Naive thymus-derived CD8-positive, alpha-beta T cell (primary cell): ENCODE data around the gene CTSS. TPM values are rescaled to one million over a fixed set of nuclear protein-coding genes. Genes with fewer than 3 reads are reported as not detected.
"Not testable (repeated sequence)": the region's sequence is repeated elsewhere in the genome, so short reads cannot be mapped to it uniquely, and the experiment has no call there.

Experiments used
- ATAC-seq, 2 donors: fragments of 150-1000 bp; cut with Tn5 transposase in 1 of 2; sonication (Bioruptor Pico), chemical (Tn5 transposase) in 1 of 2; 1 replicate in 1 of 2; 2 replicates in 1 of 2; pipeline ENCODE4 v1.10.0; 2021; ENCODE audit warnings: mild to moderate bottlenecking in 2 of 2, moderate library complexity in 2 of 2
- POLR2A ChIA-PET: fragments of 350-600 bp; sonication (Branson Sonifier 250); formaldehyde crosslinking; loops from one replicate; lab custom pipeline; 2021; ENCODE audit warnings: antibody characterized with exemption; lab: Charles Lee
- DNase-seq, 10 donors: peaks; one replicate each; pipeline versions ENCODE4 v3.0.0 to v3.0.0-alpha.2; 2020 to 2022
- H3K27ac Mint-ChIP-seq, 10 donors: one replicate each; pipeline ENCODE4 v1.8.0; 2020 to 2022; ENCODE audit warnings: mild to moderate bottlenecking in 10 of 10, mixed read lengths in 10 of 10, moderate library complexity in 4 of 10, inconsistent platforms in 1 of 10
- H3K27me3 Mint-ChIP-seq, 5 donors: one replicate each; pipeline ENCODE4 v1.8.0; 2021 to 2022; ENCODE audit warnings: mixed read lengths in 5 of 5
- H3K36me3 Mint-ChIP-seq, 3 donors: one replicate each; pipeline ENCODE4 v1.8.0; 2020 to 2022; ENCODE audit warnings: mixed read lengths in 3 of 3, mild to moderate bottlenecking in 2 of 3, inconsistent platforms in 1 of 3
- H3K4me1 Mint-ChIP-seq, 4 donors: one replicate each; pipeline ENCODE4 v1.8.0; 2021 to 2022; ENCODE audit warnings: mixed read lengths in 4 of 4
- H3K4me3 Mint-ChIP-seq, 10 donors: one replicate each; pipeline ENCODE4 v1.8.0; 2020 to 2022; ENCODE audit warnings: mild to moderate bottlenecking in 10 of 10, mixed read lengths in 10 of 10, moderate library complexity in 6 of 10, inconsistent platforms in 1 of 10
- H3K9me3 Mint-ChIP-seq, 9 donors: one replicate each; pipeline ENCODE4 v1.8.0; 2020 to 2022; ENCODE audit warnings: mixed read lengths in 9 of 9, mild to moderate bottlenecking in 3 of 9, inconsistent platforms in 1 of 9, moderate library complexity in 1 of 9
- polyA plus RNA-seq, 3 donors: library from polyadenylated mRNA; unstranded; fragments of 300-500 nt; fragmentation: Illumina TruSeq; gene quantifications; one replicate each; pipeline ENCODE4 v1.2.3, GENCODE V29; 2021
- total RNA-seq, 8 experiments: library from RNA in 2 of 8; stranded (reverse) in 2 of 8; gene quantifications; one replicate each; pipeline ENCODE4 v1.2.3 and lab custom pipeline; 2021 to 2026

Gene CTSS
- total and polyA plus RNA-seq, 5 experiments from 2014 or later = 69.3 to 137 (median 111) TPM

DNA sequence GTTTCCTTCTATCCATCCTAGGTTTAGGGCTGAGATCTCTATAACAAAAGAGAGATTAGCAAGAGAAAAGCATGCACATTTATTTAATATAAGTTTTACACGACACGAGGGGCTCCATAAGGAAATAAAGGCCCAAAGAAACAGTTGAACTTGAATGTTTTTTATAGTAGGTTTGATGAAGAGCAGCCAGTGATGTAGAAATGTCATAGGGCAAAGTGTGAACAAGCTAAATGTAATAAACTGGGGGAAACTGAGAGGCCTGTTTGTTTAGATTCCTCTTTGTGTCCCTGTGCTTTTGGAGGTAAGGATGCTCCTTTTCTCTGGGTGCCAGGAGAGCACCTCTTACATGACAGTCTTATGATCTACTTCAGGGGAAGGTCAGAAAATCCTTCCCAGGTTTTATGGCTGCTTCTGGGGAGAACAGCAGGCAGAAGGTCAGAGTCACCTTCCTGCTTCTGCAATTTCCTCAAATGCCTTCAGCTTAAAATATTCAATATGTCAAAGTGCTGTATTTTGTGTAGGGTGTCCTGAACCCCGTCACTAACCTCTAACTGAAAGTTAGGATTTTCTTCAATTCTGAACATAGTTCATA is 35.4 kb downstream of the CTSS start:
- Mint-ChIP-seq H3K27ac (peak overlapping the region in 1 of 10 donors; percentile 34), H3K4me3 (no peak overlapping the region), H3K9me3 (no peaks in the 10 kb centered on the region), H3K4me1 (no peaks in the 10 kb centered on the region), H3K27me3 (no peaks in the 10 kb centered on the region), H3K36me3 (peaks cover 0 to 30% (median 3%) of the 10 kb centered on the region in 3 donors)
- POLR2A ChIA-PET = no interaction called here
- DNase-seq = no peak
- no peak for ATAC-seq

DNA sequence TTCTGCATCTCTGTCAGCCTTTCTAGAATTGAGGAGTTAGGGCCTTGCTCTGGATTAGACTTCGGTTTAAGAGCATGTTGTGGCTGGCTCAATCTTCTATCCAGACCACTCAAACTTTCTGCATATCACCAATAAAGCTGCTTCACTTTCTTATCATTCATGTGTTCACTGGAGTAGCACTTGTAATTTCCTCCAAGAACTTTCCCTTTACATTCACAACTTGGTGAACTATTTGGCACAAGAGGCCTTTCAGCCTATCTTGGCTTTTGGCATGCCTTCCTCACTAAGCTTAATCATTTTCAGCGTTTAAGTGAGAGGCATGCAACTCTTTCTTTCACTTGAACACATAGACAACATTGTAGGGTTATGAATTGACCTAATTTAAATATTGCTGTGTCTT is 41.2 kb downstream of the CTSS start:
- DNase-seq = no peak
- Mint-ChIP-seq H3K27ac (no peak overlapping the region), H3K36me3 (peaks cover 0 to 4% (median 0%) of the 10 kb centered on the region in 3 donors), H3K27me3 (no peaks in the 10 kb centered on the region), H3K4me3 (no peak overlapping the region), H3K4me1 (no peaks in the 10 kb centered on the region), H3K9me3 (peaks cover 0 to 2% (median 0%) of the 10 kb centered on the region in 9 donors)
- POLR2A ChIA-PET = no interaction called here
- no peak for ATAC-seq

DNA sequence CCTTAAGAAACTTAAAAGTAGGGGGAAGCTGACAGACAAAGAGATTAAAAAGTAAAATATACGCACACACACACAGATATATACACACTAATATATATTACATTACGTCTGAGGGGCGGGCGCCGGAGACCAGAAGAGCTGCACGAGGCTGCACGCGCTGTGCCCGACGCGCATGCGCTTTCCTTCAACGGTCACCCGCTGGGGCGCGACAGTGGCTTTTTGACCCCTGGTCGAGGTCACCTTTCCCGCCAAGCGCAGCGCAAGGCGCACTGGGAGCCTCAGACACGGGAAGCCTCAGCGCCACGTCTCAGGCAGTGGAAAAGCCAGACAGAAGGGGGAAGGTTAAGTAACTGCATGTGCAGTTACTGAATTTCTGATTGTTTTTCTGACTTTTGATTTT is 44.9 kb downstream of the CTSS start, which contains the start of gene HORMAD1:
Gene HORMAD1 (minus strand): TSS at position 193 of the 400 bp plus-strand sequence. CDS start 1,390 bp downstream, outside the sequence.
- H3K9me3 Mint-ChIP-seq = peaks cover 0 to 2% (median 0%) of the 10 kb centered on the region in 9 donors
- POLR2A ChIA-PET = no interaction called here
- peaks cover 0 to 4% (median 0%) of the 10 kb centered on the region in 3 donors for H3K36me3 Mint-ChIP-seq
- no peak within 1 kb of the TSS for H3K4me3 Mint-ChIP-seq
- no peaks in the 10 kb centered on the region for H3K4me1 Mint-ChIP-seq
- H3K27me3 Mint-ChIP-seq = no peaks in the 10 kb centered on the region
- ATAC-seq = no peak
- no peak for DNase-seq
- no peak within 1 kb of the TSS for H3K27ac Mint-ChIP-seq

DNA sequence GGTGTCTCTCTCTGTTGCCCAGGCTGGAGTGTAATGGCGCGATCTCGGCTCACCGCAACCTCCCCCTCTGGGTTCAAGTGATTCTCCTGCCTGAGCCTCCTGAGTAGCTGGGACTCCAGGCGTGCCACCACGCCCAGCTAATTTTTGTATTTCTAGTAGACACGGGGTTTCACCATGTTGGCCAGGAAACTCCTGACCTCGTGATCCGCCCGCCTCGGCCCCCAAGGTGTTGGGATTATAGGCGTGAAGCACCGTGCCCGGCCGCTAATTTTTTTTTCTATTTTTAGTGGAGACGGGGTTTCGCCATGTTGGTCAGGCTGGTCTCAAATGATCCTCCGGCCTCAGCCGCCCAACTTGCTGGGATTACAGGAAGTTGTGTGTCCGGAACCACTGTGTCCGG is 45.5 kb downstream of the CTSS start:
- H3K4me3 Mint-ChIP-seq = no peak overlapping the region
- POLR2A ChIA-PET = no interaction called here
- ATAC-seq (no peak), DNase-seq (no peak)
- H3K9me3 Mint-ChIP-seq = peaks cover 0 to 2% (median 0%) of the 10 kb centered on the region in 9 donors
- no peaks in the 10 kb centered on the region for H3K4me1 Mint-ChIP-seq
- H3K27ac Mint-ChIP-seq = no peak overlapping the region
- H3K36me3 Mint-ChIP-seq = peaks cover 0 to 4% (median 0%) of the 10 kb centered on the region in 3 donors
- H3K27me3 Mint-ChIP-seq = no peaks in the 10 kb centered on the region

DNA sequence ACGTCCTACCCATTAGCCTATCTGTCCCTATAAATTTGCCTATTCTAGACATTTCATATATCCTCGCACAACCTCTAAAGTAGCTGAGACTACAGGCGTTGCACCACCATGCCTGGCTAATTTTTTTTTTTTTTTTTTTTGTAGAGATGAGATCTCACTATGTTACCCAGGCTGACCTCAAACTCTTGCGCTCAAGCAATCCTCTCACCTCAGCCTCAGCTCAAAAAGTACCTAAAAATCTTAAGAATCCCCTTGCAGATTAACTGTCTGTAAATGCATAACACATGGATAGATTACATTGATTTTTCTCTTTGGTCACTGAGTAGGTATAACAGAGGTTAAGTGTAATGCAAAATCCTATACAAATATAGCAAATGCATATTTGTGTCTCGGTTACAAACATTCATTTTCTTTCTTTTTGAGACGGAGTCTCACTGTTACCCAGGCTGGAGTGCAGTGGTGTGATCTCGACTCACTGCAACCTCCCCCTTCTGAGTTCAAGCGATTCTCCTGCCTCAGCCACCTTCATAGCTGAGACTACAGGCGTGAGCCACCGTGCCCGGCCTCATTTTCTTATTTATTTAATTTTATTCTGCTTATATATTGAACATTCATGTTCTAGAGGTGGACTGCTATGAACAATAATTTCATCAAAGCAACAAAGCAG is 47.2 kb downstream of the CTSS start:
- no peaks in the 10 kb centered on the region for H3K4me1 Mint-ChIP-seq
- no peak overlapping the region for H3K4me3 Mint-ChIP-seq
- H3K36me3 Mint-ChIP-seq = no peaks in the 10 kb centered on the region
- peaks cover 0 to 2% (median 0%) of the 10 kb centered on the region in 9 donors for H3K9me3 Mint-ChIP-seq
- ATAC-seq (no peak), DNase-seq (no peak)
- no peaks in the 10 kb centered on the region for H3K27me3 Mint-ChIP-seq
- POLR2A ChIA-PET = no interaction called here
- H3K27ac Mint-ChIP-seq = peak overlapping the region in 1 of 10 donors; percentile 23

DNA sequence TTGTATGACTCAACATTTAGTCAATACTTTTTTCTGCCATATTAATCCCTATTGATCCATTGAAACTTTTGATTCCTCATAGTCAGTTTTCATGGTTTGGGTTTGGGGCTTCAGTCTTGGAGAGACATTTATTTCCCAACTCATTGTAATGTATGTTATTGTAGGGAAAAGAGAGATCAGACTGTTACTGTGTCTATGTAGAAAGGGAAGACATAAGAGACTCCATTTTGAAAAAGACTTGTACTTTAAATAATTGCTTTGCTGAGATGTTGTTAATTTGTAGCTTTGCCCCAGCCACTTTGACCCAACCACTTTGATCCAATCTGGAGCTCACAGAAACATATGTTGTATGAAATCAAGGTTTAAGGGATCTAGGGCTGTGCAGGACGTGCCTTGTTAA is 56.5 kb downstream of the CTSS start:
- POLR2A ChIA-PET, H3K4me3 Mint-ChIP-seq, H3K9me3 Mint-ChIP-seq, DNase-seq, H3K27ac Mint-ChIP-seq, ATAC-seq, H3K27me3 Mint-ChIP-seq, H3K4me1 Mint-ChIP-seq, H3K36me3 Mint-ChIP-seq: not testable (repeated sequence)

DNA sequence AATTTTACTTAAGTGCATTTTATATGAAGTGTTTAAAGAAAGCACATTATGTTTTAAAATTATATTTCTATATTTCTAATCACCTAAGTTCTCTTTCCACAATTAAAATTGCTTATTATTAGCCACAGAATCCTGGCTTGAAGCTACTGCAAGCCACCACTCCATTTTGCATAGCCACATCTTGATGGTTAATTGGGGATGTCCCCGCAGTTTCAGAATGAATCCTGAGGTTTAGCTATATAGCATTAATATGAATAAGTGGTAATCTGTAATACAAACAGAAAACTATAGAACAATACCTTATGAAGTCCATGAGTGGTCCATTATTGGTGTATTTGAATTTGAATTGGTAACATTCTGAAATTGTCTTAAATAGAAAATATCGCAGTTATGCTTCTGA is 57.0 kb downstream of the CTSS start:
- ATAC-seq = no peak
- POLR2A ChIA-PET = no interaction called here

DNA sequence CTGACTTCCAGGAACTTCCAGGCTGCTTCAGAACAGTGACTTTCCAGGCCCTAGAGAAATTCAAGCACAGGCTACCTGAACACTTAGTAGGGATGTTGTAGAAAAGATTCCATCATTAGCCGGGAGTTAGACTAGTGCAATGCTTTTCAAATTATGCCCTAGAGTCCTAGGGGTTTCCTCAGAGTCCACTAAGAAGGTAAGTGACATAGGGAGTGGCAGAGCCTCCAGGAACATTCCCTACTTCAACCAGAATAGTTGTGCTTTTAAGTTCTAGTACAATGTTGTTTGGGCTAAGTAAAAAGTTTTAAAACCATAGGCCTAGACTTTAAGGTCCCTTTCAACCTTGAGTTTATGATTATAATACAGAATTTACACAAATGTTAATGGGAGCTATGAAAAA is 59.5 kb downstream of the CTSS start:
- POLR2A ChIA-PET = no interaction called here
- DNase-seq (no peak), ATAC-seq (no peak)
- H3K9me3 Mint-ChIP-seq = no peaks in the 10 kb centered on the region
- no peak overlapping the region for H3K4me3 Mint-ChIP-seq
- no peak overlapping the region for H3K27ac Mint-ChIP-seq
- no peaks in the 10 kb centered on the region for H3K4me1 Mint-ChIP-seq
- H3K36me3 Mint-ChIP-seq = no peaks in the 10 kb centered on the region
- H3K27me3 Mint-ChIP-seq = no peaks in the 10 kb centered on the region

More for the DNA sequence above, 57.0 kb downstream of the CTSS start:
- Mint-ChIP-seq H3K27me3 (no peaks in the 10 kb centered on the region), H3K4me3 (no peak overlapping the region), H3K36me3 (no peaks in the 10 kb centered on the region), H3K27ac (no peak overlapping the region), H3K4me1 (no peaks in the 10 kb centered on the region), H3K9me3 (no peaks in the 10 kb centered on the region)
- no peak for DNase-seq

DNA sequence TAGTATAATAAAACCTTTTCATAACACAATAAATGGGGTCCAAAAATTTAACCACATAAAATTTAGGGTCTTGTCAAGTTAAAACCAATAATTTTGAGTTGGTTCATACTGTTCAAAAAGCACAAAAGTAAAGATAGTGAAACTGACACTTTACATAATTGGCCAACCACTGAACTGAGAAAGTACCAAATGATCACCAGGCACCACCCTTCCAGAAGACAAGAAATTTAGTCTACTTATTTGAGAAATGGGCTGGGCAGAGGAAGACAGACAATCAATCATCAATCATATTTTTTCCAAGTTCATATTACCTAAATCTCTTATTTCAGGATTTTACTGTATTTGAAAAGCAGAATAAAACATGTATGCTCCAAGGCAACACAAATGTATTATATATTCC is 62.2 kb downstream of the CTSS start:
- DNase-seq (no peak), ATAC-seq (no peak)
- Mint-ChIP-seq H3K4me1 (peaks cover 0 to 1% (median 0%) of the 10 kb centered on the region in 4 donors), H3K4me3 (no peak overlapping the region), H3K27ac (no peak overlapping the region), H3K36me3 (no peaks in the 10 kb centered on the region), H3K9me3 (no peaks in the 10 kb centered on the region), H3K27me3 (peaks cover 0 to 3% (median 1%) of the 10 kb centered on the region in 5 donors)
- POLR2A ChIA-PET = no interaction called here

DNA sequence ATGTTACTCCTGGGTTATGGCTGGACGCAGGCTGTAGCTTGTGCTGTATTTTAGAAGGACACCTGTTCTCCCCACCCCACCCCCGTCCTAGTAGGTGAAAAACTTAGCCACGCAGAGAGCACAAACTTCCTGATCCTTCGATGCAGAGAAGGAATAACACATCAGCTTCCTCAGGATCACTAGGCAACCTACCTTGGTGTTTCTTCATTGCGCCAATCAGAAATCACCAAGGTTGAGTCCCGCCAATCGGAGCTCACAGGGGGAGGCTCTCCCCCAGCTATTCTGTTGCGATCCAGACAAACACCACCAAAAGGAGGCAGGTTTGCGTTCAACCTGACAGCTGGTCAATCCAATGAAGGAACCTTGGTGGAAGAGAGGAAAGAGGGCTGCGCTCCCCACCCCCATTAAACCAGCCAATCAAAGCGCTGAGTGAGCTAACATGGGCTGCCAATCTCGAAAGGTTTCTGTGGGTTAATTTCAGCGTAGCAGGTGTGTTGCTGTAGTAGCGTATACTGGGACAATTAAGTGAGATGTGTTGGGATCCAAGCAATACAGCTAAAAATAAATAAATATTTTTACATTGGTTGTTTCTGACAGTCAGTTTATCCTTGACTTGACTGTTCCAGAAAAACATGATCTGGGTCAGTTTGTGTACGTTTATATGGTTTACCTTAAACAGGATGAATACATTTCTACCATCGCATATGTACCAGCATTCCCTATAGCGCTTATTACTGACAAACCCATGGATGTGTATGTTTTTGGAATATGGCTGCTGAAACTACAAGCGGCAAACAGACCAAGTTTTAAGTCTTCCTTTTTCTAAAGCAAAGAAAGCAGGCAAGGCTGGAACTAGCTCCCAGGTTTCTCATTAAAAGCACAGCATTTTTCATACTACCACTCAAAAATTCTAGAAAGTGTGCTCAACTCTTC is 68.3 kb downstream of the CTSS start, which contains the start of gene GOLPH3L:
Gene GOLPH3L (minus strand): TSS at position 160 of the 933 bp plus-strand sequence. CDS start 2,316 bp downstream, outside the sequence.
- H3K36me3 Mint-ChIP-seq = peaks cover 0 to 28% (median 2%) of the 10 kb centered on the region in 3 donors
- no peaks in the 10 kb centered on the region for H3K9me3 Mint-ChIP-seq
- H3K27me3 Mint-ChIP-seq = peaks cover 0 to 3% (median 1%) of the 10 kb centered on the region in 5 donors
- peak within 1 kb of the TSS; percentile 93 to 99 (median 96) for H3K4me3 Mint-ChIP-seq
- ATAC-seq (peak; percentile 99), DNase-seq (peak; percentile 65 to 96 (median 90))
- peaks cover 6 to 40% (median 23%) of the 10 kb centered on the region in 4 donors for H3K4me1 Mint-ChIP-seq
- POLR2A ChIA-PET = interaction anchor here (0.6 to 1.6 kb wide), 10 partner anchors 10 to 811 kb away, joined by 3 to 6 read pairs (median 4); partner anchors contain the start of genes CTSS, CTXND2, ENSA and MCL1
- peak within 1 kb of the TSS; percentile 17 to 98 (median 96) for H3K27ac Mint-ChIP-seq

DNA sequence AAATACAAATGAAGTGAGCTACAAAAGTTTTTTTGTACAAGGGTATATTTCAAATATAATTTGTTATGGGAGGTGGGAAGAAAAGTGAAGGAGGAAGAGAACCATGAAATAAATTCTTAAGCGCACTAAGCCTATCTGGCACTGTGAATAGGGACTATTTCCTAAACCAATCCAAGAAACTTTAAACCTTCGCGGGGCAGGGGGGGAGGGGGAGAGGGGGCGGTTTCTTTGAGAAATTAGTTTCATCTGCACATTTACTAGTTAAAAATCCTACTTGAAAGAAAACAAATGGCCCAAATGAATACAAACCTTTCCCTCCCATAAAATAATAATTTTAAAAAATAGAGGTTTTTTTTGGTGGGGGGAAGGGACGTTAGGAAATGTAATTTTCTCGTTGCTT is 69.0 kb downstream of the CTSS start:
- no peak for DNase-seq
- no peak for ATAC-seq
- H3K36me3 Mint-ChIP-seq = peaks cover 0 to 33% (median 2%) of the 10 kb centered on the region in 3 donors
- H3K27me3 Mint-ChIP-seq = peaks cover 0 to 3% (median 1%) of the 10 kb centered on the region in 5 donors
- POLR2A ChIA-PET = interaction anchor here (0.8 to 1.6 kb wide), 7 partner anchors 10 to 810 kb away, joined by 3 to 6 read pairs (median 4); partner anchors contain the start of genes CTSS, ENSA and RPRD2
- H3K4me3 Mint-ChIP-seq = peak overlapping the region; percentile 93 to 99 (median 96)
- H3K27ac Mint-ChIP-seq = peak overlapping the region; percentile 17 to 98 (median 96)
- H3K9me3 Mint-ChIP-seq = no peaks in the 10 kb centered on the region
- H3K4me1 Mint-ChIP-seq = peaks cover 6 to 40% (median 23%) of the 10 kb centered on the region in 4 donors

DNA sequence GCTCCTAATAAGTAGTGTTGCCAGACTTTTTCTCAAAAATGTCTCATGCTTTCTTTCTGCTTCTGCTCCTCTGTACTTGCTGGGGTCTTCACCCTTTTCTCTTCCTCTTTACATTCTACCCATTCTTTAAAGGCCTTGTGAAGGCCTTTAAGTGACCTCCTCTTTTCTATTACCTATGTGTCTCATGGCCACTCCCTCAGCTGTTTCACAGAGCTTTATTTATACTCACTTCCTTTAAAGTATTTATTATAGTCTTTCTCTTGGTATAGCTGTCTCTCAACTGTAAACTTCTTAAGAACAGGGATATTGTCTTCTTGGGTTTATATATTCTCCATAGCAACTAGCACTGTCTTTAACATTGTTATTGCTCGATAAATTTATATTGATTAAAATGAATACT is 69.4 kb downstream of the CTSS start:
- peaks cover 6 to 40% (median 25%) of the 10 kb centered on the region in 4 donors for H3K4me1 Mint-ChIP-seq
- H3K9me3 Mint-ChIP-seq = no peaks in the 10 kb centered on the region
- peaks cover 0 to 38% (median 5%) of the 10 kb centered on the region in 3 donors for H3K36me3 Mint-ChIP-seq
- peaks cover 0 to 3% (median 1%) of the 10 kb centered on the region in 5 donors for H3K27me3 Mint-ChIP-seq
- DNase-seq = peak in 1 of 10 donors; percentile 1
- H3K27ac Mint-ChIP-seq = peak overlapping the region; percentile 17 to 96 (median 88)
- no peak for ATAC-seq
- H3K4me3 Mint-ChIP-seq = peak overlapping the region; percentile 85 to 99 (median 96)
- POLR2A ChIA-PET = interaction anchor here (1.4 to 1.6 kb wide), 2 partner anchors 134 to 135 kb away, joined by 4 read pairs; no protein-coding TSS in a partner anchor
